HG02870 (cell line): ENCODE results near the gene C17orf107.

Source experiments
- ATAC-seq: cut with Tn5 transposase; IDR thresholded peaks from one replicate; pipeline ENCODE4 v1.9.1; 2021; ENCODE audit warnings: mild to moderate bottlenecking, moderate library complexity; ENCODE audit not compliant: unreplicated experiment

The C17orf107 gene

GRCh38 chr17:4870855-4871254 is 28.5 kb upstream of the C17orf107 start:
- no peak for ATAC-seq

- no peak for ATAC-seq
These were observed 26.6 kb upstream of the C17orf107 start for GRCh38 chr17:4872786-4873185.

GRCh38 chr17:4877089-4877488 is 22.2 kb upstream of the C17orf107 start:
- ATAC-seq, result no peak

- no peak for ATAC-seq
These were observed 19.7 kb upstream of the C17orf107 start for GRCh38 chr17:4879601-4880000.

- ATAC-seq, result no peak
These were observed 18.5 kb upstream of the C17orf107 start for GRCh38 chr17:4880857-4881256.

DNA sequence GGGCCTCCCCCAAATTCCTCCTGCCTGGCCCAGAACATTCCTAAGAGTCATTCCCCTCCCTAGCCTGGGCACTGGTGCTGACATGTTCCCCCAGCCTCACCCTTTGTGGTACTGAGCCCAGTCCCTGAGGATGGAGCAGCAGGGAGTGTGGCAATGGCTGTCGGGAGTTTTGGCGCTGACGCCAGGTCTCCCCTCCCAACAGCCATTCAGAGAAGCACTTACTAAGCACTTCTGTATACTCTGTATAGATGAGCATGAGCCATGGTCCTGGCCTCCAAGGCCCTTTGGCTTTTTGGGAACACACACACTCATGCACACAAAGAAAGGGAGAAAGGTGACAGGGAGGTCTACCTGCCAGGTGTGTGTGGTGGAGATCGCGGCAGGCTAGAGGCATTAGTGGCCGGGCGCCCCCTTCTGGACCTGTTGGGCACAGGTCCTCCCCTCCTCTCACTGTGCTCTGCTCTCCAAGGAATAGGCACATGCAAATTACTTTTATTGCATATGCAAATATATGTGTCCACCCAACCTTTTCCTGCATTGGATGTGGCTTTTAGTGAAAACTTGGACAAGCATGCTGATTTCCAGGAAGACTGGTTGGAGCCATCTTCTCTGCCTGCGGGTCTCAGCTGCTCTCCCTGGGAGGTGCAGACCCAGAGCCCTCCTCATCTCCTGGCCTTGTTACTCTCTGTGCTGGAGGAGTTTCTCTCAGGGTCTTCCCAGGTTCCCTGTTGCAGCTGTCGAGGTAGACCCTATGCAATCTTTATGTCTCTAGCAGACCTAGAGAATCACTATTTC is 17.4 kb upstream of the C17orf107 start:
- no peak for ATAC-seq

GRCh38 chr17:4884489-4884888 is 14.8 kb upstream of the C17orf107 start:
- ATAC-seq, result no peak

- no peak for ATAC-seq
These were observed 12.5 kb upstream of the C17orf107 start for GRCh38 chr17:4886830-4887229.

DNA sequence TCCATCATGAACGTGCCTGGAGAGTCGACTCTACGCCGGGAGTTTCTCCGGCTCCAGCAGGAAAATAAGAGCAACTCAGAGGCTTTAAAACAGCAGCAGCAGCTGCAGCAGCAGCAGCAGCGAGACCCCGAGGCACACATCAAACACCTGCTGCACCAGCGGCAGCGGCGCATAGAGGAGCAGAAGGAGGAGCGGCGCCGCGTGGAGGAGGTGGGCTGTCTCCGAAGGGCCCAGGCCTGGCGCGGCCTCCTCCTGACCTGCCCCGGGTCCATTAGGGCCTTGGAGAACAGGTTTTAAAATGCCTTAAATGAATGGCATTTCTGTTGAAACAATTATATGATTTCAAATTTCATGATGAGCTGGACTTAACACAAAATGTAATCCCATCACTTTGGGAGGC is 11.8 kb upstream of the C17orf107 start:
- ATAC-seq, result no peak

DNA sequence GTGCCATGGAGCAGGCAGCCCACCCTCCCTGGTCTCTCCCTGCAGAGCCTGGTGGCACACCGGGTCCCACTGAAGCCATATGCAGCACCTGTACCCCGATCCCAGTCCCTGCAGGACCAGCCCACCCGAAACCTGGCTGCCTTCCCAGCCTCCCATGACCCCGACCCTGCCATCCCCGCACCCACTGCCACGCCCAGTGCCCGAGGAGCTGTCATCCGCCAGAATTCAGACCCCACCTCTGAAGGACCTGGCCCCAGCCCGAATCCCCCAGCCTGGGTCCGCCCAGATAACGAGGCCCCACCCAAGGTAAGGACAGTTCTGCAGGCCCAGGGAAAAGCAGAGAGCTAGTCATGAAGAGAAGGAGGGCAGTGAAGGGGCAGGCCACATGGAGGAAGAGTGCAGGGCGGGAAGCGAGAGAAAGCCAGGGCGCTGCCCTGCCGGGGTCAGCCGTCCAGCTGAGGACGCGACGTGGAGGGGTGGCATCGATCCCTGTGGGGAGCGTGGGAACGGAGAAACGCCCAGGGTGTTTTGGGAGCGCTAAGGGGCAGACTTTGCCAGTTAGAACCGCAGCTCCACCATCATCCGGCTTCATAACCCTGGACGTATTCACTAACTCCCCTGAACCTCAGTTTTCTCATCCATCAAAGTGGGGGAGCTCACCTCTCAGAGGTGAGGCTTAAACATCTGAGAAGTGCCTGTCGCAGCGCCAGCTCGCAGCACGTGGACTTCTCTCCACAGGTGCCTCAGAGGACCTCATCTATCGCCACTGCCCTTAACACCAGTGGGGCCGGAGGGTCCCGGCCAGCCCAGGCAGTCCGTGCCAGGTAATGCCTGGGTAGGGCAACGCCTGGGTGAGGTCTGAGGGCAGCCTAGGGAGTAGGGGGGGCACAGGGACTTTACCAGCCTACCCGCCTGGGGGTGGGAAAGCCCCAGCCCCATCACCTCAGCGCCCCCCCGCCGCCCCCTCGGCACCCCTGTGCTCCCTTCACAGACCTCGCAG is 7.6 kb upstream of the C17orf107 start:
- no peak for ATAC-seq

GRCh38 chr17:4892499-4893221 is 6.7 kb upstream of the C17orf107 start:
- no peak for ATAC-seq

DNA sequence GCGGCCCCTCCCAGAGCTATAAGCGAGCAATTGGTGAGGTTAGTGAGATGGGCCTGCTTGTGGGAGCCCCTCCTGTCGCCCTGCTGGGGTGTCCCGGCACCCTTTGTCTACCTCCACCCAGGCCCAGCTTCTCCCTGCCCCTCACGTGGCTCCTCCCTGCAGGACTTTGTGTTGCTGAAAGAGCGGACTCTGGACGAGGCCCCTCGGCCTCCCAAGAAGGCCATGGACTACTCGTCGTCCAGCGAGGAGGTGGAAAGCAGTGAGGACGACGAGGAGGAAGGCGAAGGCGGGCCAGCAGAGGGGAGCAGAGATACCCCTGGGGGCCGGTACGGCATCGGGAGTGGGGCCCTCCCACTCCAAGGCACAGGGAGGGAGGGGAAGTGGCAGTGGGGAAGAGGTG is 6.1 kb upstream of the C17orf107 start:
- no peak for ATAC-seq

- no peak for ATAC-seq
These were observed 5.4 kb upstream of the C17orf107 start for GRCh38 chr17:4893721-4894560.

GRCh38 chr17:4895121-4895520 is 4.2 kb upstream of the C17orf107 start:
- ATAC-seq, result no peak

DNA sequence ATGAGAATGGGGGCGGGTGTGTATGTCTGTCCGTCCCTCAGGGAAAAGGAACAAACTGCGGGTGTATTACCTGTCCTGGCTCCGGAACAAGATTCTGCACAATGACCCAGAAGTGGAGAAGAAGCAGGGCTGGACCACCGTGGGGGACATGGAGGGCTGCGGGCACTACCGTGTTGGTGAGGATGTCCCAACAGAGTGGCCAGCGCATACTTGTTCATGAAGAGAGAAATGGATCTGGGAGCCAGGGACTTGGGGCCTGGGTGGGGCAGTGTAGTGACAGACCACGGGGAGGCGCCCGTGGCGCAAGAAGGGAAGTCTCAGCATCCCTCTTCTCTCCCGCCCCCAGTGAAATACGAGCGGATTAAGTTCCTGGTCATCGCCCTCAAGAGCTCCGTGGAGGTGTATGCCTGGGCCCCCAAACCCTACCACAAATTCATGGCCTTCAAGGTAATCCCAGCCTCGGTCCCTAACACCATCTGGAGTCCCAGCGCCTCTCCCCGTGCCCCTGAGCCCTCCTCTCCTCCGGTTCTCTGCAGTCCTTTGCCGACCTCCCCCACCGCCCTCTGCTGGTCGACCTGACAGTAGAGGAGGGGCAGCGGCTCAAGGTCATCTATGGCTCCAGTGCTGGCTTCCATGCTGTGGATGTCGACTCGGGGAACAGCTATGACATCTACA is 3.5 kb upstream of the C17orf107 start:
- ATAC-seq, result no peak

DNA sequence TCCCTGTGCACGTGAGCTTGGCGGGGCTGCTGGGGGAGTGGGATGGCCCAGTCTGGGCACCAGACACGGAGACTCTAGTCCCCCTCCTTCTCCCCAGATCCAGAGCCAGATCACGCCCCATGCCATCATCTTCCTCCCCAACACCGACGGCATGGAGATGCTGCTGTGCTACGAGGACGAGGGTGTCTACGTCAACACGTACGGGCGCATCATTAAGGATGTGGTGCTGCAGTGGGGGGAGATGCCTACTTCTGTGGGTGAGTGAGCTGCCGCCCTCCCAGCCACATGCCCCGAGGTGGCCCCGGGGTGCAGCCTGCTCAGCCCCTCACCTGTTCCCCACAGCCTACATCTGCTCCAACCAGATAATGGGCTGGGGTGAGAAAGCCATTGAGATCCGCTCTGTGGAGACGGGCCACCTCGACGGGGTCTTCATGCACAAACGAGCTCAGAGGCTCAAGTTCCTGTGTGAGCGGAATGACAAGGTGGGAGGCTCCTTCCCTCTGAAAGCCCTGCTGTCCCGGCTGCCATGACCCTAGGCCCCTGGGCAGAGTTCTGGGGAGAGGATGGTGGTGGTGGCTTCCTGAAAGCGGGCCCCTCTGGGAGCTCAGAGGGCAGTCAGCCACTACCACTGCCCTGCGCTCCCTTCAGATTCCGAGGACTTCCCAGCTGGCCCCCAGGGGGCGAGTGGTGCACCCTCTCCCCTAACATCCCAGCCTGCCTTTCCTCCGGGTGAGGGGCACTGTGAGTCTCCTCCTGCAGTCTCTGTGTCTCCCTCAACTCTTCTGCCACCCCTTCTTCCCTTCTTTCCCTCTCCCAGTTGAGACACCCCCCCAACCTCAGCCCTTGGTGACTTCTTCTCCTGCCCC is 2.8 kb upstream of the C17orf107 start:
- no peak for ATAC-seq

DNA sequence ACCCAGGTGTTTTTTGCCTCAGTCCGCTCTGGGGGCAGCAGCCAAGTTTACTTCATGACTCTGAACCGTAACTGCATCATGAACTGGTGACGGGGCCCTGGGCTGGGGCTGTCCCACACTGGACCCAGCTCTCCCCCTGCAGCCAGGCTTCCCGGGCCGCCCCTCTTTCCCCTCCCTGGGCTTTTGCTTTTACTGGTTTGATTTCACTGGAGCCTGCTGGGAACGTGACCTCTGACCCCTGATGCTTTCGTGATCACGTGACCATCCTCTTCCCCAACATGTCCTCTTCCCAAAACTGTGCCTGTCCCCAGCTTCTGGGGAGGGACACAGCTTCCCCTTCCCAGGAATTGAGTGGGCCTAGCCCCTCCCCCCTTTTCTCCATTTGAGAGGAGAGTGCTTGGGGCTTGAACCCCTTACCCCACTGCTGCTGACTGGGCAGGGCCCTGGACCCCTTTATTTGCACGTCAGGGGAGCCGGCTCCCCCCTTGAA is 2.1 kb upstream of the C17orf107 start:
- ATAC-seq, result no peak

DNA sequence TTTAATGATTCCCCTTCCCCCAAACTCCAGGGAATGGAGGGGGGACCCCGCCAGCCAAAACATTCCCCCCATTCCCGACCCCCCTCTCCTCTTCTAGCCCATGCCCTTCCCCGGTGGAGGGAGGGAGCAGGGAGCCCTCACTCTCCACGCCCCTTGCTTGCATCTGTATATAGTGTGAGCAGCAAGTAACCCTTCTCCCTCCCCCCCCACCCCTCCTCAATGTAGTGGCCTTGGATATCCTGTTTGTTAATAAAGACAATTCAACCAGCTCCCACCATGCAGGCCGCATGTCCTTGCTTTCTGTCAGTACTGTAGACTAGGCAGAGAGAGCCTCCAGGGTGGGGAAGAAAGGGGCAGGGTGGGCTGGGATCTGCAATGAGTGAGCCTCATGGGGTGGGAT is 1.6 kb upstream of the C17orf107 start:
- no peak for ATAC-seq

DNA sequence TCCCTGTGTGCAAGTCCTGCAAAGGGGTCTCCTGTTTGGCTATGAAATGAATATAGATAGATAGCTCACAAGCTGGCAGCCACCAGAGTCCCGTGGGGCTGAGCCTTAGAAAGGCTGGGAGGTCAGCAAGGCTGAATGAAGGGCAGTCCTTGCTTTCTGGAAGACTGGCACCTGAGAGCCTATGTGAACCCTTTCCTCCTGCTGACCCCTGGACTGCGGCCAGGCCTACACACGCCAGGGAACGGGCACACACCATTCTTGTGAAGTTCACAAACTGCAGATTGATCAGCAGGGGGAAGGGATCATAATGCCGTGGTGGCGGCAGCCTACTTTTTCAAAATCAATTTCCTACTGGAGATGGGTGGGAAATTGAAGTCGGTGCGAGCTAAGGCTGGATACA is 985 bp upstream of the C17orf107 start:
- no peak for ATAC-seq
